Measurements from ENCODE around the gene FBXW10.
"Not testable (repeated sequence)": the region's sequence is repeated elsewhere in the genome, so short reads cannot be mapped to it uniquely, and the experiment has no call there.

FBXW10 gene

GRCh38 chr17:18750242-18750641, 6.4 kb downstream of the FBXW10 start:
- not testable (repeated sequence) for DNase-seq

DNA sequence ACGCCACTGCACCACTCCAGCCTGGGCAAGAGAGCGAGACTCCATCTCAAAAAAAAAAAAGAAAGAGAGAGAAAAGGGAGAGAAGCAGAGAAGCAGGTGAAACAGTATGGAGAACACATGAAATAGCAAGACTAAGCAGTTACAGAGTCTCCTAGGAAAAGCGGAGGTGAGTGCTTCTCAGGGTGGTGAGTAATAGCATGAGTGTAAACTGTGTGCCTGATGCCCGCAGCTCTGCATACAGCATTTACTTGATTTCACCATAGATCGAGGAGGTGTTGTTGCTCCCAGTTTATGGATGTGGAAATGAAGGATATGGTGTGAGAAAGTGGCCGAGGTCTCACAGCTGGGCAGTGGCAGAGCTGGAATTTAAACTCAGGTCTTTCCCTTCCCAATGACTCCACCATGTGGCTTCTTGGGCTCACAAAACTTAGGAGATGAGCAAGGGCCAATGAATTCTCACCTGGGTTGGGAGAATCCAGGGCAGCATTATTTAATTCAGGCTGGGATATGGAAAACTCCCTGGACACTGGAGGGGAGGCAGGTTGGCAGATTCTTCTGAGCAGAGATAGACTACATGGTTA, 10.1 kb downstream of the FBXW10 start:
- not testable (repeated sequence) for DNase-seq

GRCh38 chr17:18755969-18756368, 12.1 kb downstream of the FBXW10 start:
- DNase-seq, result not testable (repeated sequence)

- DNase-seq, result not testable (repeated sequence)
Observed at GRCh38 chr17:18757368-18758044, 13.7 kb downstream of the FBXW10 start.

DNA sequence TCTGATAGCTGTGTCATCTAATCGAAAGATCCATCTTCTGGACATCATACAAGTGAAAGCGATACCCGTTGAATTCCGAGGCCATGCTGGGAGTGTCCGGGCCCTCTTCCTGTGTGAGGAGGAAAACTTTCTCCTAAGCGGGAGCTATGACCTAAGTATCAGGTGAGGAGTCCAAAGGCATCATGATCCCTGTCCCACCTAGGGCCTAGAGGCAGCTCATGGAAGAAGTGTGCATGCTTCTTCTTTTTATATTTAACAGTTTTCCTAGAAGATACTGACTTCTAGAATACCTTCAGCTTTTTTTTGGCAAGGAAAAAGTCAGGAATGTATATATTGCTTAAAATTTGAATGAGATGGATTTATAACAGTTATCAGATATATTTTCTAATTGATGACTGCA, 14.5 kb downstream of the FBXW10 start:
- DNase-seq, result not testable (repeated sequence)

DNA sequence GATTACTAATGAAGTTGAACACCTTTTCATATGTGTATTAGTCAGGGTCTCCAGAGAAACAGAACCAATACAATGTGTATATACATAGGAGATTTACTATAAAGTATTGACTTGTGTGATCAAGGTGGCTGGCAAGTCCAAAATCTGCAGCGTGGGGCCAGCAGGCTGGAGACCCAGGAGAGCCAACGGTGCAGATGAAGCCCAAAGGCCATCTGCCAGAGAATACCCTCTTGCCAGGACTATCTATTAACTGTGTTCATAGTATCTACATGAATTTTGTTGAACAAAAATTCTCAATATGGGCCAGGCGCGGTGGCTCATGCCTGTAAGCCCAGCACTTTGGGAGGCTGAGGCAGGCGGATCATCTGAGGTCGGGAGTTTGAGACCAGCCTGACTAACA, 16.4 kb downstream of the FBXW10 start:
- not testable (repeated sequence) for DNase-seq

GRCh38 chr17:18770572-18770971, 26.7 kb downstream of the FBXW10 start:
- DNase-seq, result not testable (repeated sequence)

DNA sequence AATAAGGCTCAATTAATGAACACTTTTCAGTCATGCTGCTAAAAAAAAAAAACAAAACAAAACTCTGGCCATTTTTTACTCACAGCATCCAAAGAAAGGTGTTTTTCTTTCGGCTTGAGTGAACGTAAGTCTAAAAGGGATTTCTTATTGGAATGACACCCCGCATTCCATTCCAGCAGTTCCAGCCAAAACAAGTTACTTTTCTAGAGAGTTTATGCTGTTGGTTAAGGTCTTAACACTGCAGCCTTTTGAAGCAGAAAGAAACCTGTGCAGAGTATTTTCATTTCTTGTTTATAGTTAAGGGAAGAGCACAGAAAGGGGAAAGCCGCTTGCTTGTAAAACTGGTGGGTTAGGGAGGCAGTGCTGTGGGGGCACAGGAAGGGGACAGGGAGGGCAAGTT, 27.2 kb downstream of the FBXW10 start:
- not testable (repeated sequence) for DNase-seq

DNA sequence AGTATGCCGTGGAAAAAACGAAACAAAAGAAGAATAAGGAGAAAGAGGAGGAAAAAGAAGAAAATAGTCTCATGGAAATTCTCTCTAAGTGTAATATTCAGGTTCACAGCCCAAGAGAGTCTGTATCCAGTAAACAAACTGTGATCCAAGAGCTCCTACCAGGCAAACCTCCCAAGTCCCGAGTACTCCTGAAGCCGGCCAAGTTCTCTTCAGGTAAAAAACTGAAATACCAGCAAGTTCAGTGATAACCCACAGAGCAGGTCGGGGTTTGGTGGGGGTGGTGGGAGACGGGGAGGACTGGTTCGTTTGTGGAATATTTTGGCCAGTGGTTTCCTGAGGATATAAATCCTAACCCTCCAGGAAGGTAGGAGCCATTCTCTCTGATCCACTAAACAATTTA, 28.6 kb downstream of the FBXW10 start:
- DNase-seq, result no peak

DNA sequence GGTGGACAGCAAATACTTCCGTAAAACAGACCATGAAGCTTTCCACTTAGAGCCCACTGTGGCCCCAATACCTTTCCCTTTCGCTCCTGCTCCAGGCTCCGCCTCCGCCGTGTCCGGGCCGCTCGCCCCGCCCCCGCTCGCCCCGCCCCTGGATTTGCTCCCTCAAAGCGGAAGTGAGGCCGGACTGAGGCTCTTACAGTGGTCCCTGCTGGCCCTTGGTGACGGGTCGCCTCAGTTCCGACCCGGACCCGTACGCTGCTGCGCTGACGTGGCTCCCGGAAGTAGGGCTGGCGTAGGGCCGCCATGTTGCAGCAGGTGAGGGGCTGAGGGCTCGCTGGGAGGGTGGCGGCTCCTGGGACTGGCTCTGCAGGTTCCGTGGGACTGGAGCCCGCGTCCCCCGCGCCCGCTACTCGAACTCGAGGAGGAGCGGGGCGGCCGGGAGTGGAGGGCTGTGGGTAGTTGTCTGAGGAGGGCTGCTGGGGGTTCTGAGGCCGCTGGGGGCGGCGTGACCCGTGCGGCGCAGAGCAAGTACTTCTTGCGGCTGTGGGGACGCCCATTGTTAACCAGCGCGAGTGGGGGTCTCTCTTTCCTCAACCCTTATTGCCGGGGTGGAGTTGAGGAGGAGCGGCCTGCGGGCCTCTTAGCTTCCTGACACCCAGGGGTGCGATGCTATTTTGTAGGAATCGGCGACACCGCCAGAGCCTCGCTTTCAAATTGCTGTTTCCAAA, 37.3 kb downstream of the FBXW10 start, which contains the start of gene TVP23B:
Gene TVP23B (plus strand): TSS at position 193 of the 728 bp plus-strand sequence. CDS start 111 bp downstream, at position 304.
- peak; percentile 91 to 94 (median 92) for DNase-seq

- DNase-seq, result not testable (repeated sequence)
Observed at GRCh38 chr17:18781805-18782204, 38.0 kb downstream of the FBXW10 start.

- not testable (repeated sequence) for DNase-seq
Observed at GRCh38 chr17:18785933-18786332, 42.1 kb downstream of the FBXW10 start.

GRCh38 chr17:18786890-18787289, 43.0 kb downstream of the FBXW10 start:
- DNase-seq, result not testable (repeated sequence)

- not testable (repeated sequence) for DNase-seq
Observed at GRCh38 chr17:18791402-18791801, 47.5 kb downstream of the FBXW10 start.

GRCh38 chr17:18794841-18795240, 51.0 kb downstream of the FBXW10 start:
- not testable (repeated sequence) for DNase-seq

DNA sequence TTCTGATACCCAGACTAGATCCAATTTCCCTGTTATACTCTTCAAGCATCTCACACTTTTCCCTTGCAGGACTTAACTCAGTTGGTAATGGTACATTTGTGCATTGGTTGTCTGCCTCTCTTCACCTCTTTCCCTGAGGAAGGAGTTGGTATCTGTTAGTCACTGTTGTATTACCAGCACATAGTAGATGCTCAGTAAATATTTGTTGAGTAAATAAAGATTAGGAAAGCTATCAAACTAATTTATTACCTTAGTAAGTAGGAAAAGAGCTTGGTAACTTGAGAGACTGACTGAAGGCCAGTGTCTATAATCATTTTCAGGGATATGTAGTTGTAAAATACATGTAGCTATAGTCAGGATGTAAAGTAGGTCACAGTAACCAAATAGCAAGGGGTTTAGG, 53.0 kb downstream of the FBXW10 start:
- not testable (repeated sequence) for DNase-seq

DNA sequence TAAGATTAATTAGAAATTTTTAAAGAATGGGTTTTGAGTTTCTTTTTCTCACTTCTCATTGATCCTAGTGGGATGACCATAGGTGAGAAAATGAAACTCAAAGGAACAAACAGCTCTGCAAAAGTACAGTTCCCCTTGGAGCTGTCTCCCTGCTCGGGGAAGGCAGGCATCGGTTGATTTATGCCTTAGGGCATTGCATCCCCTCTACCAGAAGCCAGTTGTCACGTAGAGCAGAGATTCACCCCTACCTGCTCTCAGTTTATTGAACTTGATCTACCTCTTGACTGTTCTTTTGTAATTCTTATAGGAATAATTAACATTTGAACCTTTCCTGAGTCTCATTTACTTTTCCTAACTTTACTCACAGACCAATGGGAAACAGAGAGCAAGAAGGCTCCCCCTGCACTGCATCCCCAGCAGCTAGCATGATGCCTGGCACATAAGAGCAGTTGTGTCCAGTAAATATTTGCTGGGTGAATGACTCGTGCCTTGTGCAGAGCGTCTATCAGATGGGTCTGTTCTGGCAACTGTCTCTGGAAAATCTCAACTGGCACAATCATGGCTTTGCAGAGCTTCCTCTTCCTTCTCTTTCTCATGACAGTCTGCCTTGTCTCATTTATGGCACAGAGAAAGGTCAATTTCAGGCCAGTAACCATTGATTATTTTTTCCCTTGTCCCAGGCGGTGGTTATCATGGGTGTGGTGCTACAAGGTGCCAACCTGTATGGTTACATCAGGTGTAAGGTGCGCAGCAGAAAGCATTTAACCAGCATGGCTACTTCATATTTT, 59.8 kb downstream of the FBXW10 start:
- DNase-seq, result not testable (repeated sequence)

- not testable (repeated sequence) for DNase-seq
Observed at GRCh38 chr17:18815924-18816323, 72.1 kb downstream of the FBXW10 start.

DNA sequence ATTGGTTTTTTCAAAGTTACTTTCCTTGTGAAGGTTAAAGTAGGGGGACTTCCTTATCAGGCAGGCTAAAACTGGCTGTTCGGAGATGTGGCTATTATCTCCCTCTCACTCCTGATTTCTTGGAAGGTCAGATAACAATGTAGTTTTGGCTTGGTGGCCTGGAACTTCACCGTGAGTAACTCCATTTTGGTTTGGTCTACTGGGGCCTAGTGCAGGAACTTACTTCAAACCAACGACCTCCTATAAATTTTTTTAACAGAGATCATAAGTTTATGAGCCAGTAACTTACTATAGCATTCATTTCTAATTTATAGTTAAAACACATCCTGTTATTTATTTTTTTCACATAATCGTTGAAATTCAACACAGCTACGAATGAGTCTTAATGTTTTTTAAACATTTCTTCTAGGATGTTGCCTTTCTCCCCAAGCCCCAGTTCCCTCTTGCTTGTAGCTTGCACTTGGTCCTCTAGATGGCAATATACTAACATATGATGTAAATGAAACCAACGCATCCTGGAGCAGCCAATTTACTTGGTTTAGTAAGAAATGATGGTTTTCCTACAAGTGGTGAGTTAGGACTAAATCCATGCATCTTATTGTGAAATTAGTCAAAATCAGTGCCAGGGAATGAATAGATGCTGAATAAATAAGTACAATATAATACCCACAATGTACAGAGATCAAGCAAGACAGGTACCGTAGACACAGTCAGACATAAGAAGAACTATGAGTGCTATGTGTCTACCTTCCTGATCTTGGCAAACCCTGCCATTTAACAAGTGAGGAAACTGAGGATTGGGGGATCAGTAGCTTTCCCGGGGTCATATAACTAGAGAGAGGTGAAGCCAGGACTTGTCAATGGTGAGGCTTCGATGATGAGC, 72.9 kb downstream of the FBXW10 start:
- not testable (repeated sequence) for DNase-seq

DNA sequence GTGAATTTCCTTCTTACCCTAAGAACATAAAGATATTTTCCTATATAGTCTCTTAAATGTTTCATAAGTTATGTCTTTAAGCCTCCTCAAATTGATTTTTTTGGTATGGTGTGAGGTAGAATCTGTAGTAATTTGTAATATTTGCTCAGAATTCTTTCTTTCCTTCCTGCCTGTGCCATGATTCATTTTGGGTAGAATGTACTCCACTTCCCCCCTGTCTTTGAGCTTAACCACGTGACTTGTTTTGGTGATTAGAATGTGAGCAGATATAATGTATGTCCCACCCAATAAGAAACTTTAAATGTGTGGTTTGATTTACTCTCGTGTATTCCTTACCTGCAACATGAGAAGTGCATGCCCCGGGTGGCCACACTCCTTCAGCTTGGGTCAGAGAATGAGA, 77.6 kb downstream of the FBXW10 start:
- not testable (repeated sequence) for DNase-seq

- not testable (repeated sequence) for DNase-seq
Observed at GRCh38 chr17:18827613-18828012, 83.8 kb downstream of the FBXW10 start.
